Inflammatory macrophage treated with lipopolysaccharide for 4 hours (primary cell): ENCODE data around the gene ZNG1E.
A peak's percentile ranks its signal among the peaks of the same experiment; 100 is the strongest.
"Not testable (repeated sequence)": the region's sequence is repeated elsewhere in the genome, so short reads cannot be mapped to it uniquely, and the experiment has no call there.

Experiments used
- DNase-seq: peaks from one replicate; pipeline ENCODE4 v3.0.0-alpha.2; 2020

ZNG1E gene

DNA sequence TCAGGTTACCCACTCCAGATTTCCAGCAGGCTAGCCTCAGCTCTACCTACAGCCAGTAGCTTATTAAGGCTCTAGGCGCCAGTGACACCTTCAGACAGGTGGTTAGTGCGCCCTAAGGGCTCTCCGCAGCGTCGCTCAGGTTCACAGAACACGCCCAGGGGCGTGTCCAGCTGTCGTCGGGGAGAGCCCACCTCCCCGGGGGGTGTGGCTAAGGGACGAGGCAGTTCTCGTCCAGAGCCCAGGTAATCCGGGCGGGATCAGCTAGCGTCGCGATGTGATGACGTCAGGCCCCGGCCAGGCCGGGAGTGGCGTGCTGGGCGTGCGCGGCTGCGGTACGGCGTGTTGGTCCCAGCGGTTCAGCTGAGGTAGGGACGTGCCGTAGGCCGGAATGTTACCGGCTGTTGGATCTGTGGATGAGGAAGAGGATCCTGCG lies at the start of gene ZNG1E:
Gene ZNG1E (plus strand): TSS at position 340 of the 433 bp plus-strand sequence. CDS start 49 bp downstream, at position 389.
- peak; percentile 0 for DNase-seq

DNA sequence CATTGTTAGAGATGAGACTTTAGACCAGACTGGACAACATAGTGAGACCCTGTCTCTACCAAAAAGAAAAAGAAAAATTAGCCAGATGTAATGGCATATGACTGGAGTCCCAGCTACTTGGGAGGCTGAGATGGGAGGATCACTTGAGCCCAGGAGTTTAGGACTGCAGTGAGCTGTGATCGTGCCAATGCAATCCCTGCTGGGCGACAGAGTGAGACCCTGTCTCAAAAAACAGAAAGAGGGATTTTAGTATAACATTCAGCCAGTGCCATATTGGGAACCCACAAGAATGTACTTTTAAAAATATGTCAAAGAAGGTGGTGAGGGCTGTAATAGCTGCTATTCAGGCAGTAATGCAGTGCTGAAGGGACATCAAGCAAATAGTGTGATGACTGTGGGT lies 2.1 kb upstream of the ZNG1E start:
- DNase-seq = not testable (repeated sequence)

- DNase-seq = not testable (repeated sequence)
These were observed 710 bp upstream of the ZNG1E start for GRCh38 chr9:65675018-65675417.

DNA sequence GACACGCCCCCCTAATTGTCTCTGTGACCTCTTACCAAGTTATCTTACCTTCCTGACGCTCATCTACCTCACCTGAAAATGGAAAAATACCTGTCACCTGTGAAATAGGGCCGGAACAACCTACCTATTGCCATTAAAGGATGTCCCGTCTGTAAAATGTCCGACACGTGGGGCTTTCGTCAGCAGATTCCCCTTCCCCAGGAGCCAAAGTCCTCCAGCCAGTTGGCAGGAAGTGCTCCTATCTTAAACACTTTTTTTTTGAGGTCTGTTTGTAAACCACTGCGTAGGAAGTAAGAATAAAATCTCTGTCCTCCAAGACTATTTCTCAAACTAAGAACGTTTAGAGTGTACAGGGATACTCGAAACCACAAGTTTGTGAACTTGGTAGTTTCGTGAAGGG lies 661 bp downstream of the ZNG1E start:
- DNase-seq = not testable (repeated sequence)

DNA sequence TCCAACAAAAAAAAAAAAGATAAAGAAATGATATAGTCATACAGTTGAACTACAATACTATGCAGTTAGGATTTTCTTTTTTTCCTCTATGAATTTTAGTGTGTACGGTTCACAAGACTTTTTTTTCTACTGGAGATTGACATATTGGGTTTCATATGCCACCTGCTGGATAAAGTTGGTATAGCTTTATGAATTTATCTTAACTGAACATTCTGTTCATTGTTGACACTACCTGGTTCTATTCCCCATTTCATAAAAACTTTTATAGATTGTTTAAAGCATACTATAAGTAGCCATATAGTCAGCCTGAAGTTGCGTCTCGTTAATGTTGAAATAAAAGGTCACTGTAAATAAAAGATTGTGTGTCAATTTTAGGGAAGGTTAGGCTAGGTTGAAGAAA lies 2.8 kb downstream of the ZNG1E start:
- not testable (repeated sequence) for DNase-seq

GRCh38 chr9:65703550-65703949 lies 27.8 kb downstream of the ZNG1E start:
- DNase-seq = not testable (repeated sequence)

DNA sequence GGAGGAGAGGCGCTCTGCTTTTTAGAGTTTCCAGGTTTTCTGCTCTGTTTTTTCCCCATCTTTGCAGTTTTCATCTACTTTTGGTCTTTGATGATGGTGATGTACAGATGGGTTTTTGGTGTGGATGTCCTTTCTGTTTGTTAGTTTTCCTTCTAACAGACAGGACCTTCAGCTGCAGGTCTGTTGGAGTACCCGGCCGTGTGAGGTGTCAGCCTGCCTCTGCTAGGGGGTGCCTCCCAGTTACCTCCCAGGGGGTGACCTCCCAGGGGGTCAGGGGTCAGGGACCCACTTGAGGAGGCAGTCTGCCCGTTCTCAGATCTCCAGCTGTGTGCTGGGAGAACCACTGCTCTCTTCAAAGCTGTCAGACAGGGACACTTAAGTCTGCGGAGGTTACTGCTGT lies 38.7 kb downstream of the ZNG1E start:
- not testable (repeated sequence) for DNase-seq

DNA sequence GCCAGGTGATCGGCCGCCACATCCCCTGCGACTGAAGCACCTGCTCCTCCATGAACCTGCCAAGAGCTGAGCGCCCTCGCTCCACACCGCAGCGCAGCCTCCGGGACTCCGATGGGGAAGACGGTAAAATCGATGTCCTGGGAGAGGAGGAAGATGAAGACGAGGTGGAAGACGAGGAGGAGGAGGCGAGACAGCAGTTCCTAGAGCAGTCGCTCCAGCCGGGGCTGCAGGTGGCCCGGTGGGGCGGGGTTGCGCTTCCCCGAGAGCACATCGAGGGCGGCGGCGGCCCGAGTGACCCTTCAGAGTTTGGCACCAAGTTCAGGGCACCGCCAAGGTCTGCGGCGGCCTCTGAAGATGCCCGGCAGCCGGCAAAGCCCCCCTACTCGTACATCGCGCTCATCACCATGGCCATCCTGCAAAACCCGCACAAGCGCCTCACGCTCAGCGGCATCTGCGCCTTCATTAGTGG lies 61.4 kb downstream of the ZNG1E start, which contains the start of gene FOXD4L4:
Gene FOXD4L4 (plus strand): TSS at position 51 of the 469 bp plus-strand sequence. CDS start 0 bp downstream, at position 51.
- DNase-seq = not testable (repeated sequence)

DNA sequence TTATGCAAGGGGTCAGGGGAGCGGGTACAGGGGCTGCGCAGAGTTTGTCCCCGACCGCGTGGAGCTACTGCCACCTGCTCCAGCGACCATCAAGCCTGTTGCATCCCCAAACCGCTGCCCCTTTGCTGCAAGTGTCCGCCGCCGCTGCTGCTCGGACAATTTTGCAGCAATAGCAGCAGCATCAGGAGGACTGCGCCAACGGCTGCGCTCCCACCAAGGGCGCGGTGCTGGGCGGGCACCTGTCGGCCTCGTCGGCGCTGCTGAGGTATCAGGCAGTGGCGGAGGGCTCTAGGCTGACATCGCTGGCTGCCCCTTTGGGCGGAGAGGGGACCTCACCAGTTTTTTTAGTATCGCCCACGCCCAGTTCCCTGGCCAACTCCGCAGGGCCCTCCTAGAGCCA lies 62.4 kb downstream of the ZNG1E start:
- not testable (repeated sequence) for DNase-seq
